Nephron (organoid): ENCODE data around the gene CACNA1I.

Experiments
- H3K27ac Mint-ChIP-seq, 3 experiments: 2 replicates each; pipeline ENCODE4 v1.8.0; 2020; ENCODE audit warnings: mixed read lengths in 3 of 3, mild to moderate bottlenecking in 2 of 3, moderate library complexity in 1 of 3
- H3K27me3 Mint-ChIP-seq: 2 replicates; pipeline ENCODE4 v1.8.0; 2021; ENCODE audit warnings: low read depth, mild to moderate bottlenecking, moderate library complexity, mixed read lengths
- H3K36me3 Mint-ChIP-seq: 2 replicates; pipeline ENCODE4 v1.8.0; 2020; ENCODE audit warnings: low read depth, mixed read lengths
- H3K4me1 Mint-ChIP-seq: 2 replicates; pipeline ENCODE4 v1.8.0; 2020; ENCODE audit warnings: mixed read lengths
- H3K4me3 Mint-ChIP-seq, 3 experiments: 2 replicates each; pipeline ENCODE4 v1.8.0; 2020; ENCODE audit warnings: mild to moderate bottlenecking in 3 of 3, mixed read lengths in 3 of 3, moderate library complexity in 2 of 3
- H3K9me3 Mint-ChIP-seq: 2 replicates; pipeline ENCODE4 v1.8.0; 2020; ENCODE audit warnings: mixed read lengths
- TF ChIP-seq, protein P1 (sequence below), 3 experiments: fragments of 200-600 bp; sonication (generic); IDR thresholded peaks; one replicate each; pipeline ENCODE4 v1.5.0; 2021; ENCODE audit warnings: antibody characterized with exemption in 3 of 3; ENCODE audit not compliant: unreplicated experiment in 3 of 3

Gene CACNA1I

DNA sequence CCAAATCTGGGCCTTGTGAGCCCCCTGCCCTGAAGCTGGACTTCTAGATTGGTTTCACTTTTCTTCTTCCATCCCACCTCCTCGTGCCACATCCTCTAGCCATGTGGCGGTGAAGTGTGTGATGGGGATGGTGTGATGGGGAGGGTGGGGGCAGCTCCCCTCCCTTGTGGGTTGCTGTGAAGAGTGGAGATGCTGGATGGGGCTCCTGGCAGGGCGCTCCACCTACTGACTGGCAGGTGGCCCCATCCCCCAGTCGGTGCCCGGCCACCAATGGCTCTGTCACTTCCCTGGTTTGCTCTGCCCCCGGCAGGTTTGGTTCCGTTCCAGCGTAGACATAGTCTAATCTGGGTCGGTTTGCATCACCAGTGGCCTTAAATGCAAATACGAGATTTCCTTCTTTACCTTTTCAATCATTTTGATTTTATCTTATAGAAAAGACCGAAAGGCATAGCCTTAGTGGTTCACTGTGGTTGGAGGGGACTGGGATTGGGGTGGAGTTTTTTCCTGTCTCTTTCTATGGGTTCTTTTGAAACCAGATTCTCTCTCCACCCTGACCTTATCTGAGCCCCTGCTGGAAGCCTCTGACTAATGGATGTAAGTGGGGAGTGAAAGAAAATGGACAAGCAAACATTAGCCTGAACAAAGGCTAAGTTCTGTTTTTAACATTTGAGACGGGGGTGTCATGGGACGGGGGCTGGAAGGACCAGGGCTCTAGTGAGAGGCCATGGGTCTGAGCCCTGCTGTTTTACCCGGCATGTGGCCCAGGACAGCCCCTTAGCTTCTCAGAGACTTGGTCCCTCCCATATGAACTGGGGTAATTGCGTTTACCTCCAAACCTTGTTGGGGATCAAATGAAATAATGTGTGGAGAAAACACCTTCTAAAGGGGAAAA lies 149.3 kb downstream of the CACNA1I start:
- Mint-ChIP-seq H3K36me3 (no peaks in the 10 kb centered on the region), H3K4me1 (peaks cover 19% of the 10 kb centered on the region), H3K9me3 (no peaks in the 10 kb centered on the region), H3K4me3 (no peak overlapping the region), H3K27me3 (peaks cover 37% of the 10 kb centered on the region), H3K27ac (no peak overlapping the region)
- TF ChIP-seq, protein P1, sequence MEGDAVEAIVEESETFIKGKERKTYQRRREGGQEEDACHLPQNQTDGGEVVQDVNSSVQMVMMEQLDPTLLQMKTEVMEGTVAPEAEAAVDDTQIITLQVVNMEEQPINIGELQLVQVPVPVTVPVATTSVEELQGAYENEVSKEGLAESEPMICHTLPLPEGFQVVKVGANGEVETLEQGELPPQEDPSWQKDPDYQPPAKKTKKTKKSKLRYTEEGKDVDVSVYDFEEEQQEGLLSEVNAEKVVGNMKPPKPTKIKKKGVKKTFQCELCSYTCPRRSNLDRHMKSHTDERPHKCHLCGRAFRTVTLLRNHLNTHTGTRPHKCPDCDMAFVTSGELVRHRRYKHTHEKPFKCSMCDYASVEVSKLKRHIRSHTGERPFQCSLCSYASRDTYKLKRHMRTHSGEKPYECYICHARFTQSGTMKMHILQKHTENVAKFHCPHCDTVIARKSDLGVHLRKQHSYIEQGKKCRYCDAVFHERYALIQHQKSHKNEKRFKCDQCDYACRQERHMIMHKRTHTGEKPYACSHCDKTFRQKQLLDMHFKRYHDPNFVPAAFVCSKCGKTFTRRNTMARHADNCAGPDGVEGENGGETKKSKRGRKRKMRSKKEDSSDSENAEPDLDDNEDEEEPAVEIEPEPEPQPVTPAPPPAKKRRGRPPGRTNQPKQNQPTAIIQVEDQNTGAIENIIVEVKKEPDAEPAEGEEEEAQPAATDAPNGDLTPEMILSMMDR (IDR thresholded peaks at IDR 0.05; ENCODE audit: unreplicated experiment in 3 of 3): no peak

- no peaks in the 10 kb centered on the region for H3K9me3 Mint-ChIP-seq
- H3K36me3 Mint-ChIP-seq: no peaks in the 10 kb centered on the region
- no peak overlapping the region for H3K4me3 Mint-ChIP-seq
- no peak overlapping the region for H3K27ac Mint-ChIP-seq
- peaks cover 42% of the 10 kb centered on the region for H3K27me3 Mint-ChIP-seq
- TF ChIP-seq, protein P1 (IDR thresholded peaks at IDR 0.05; ENCODE audit: unreplicated experiment in 3 of 3): no peak
- peaks cover 27% of the 10 kb centered on the region for H3K4me1 Mint-ChIP-seq
Measured at GRCh38 chr22:39721206-39722031, 150.9 kb downstream of the CACNA1I start.

GRCh38 chr22:39722032-39722325 lies 151.4 kb downstream of the CACNA1I start:
- peaks cover 27% of the 10 kb centered on the region for H3K4me1 Mint-ChIP-seq
- TF ChIP-seq, protein P1 (IDR thresholded peaks at IDR 0.05; ENCODE audit: unreplicated experiment in 3 of 3): no peak
- no peaks in the 10 kb centered on the region for H3K36me3 Mint-ChIP-seq
- no peaks in the 10 kb centered on the region for H3K9me3 Mint-ChIP-seq
- H3K27me3 Mint-ChIP-seq: peaks cover 42% of the 10 kb centered on the region
- no peak overlapping the region for H3K4me3 Mint-ChIP-seq
- no peak overlapping the region for H3K27ac Mint-ChIP-seq

- no peaks in the 10 kb centered on the region for H3K36me3 Mint-ChIP-seq
- TF ChIP-seq, protein P1 (IDR thresholded peaks at IDR 0.05; ENCODE audit: unreplicated experiment in 3 of 3): no peak
- H3K27ac Mint-ChIP-seq: no peak overlapping the region
- H3K4me1 Mint-ChIP-seq: peaks cover 28% of the 10 kb centered on the region
- no peaks in the 10 kb centered on the region for H3K9me3 Mint-ChIP-seq
- H3K27me3 Mint-ChIP-seq: peaks cover 41% of the 10 kb centered on the region
- no peak overlapping the region for H3K4me3 Mint-ChIP-seq
Measured at GRCh38 chr22:39722501-39722900, 151.9 kb downstream of the CACNA1I start.

DNA sequence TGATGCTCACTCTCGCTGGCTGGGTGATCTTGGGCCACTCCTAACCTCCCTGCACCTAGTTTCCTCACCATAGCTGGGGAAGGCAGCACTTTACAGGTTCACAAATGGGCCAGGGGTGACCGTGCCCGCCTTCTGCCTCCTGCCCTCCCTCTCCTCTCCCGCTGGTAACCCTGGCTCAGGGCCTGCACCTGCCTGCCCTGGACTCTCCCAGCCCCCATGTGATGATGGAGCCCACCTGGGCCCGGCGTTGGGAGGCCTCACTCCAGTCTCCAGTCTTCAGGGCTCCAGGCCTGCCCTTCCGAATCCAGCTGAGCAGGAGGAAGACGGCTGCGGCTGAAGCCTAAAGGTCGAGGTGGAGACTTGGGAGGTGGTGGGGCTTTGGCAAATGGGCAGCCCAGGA lies 152.9 kb downstream of the CACNA1I start:
- H3K27me3 Mint-ChIP-seq: peaks cover 42% of the 10 kb centered on the region
- H3K4me3 Mint-ChIP-seq: no peak overlapping the region
- H3K27ac Mint-ChIP-seq: no peak overlapping the region
- H3K4me1 Mint-ChIP-seq: peaks cover 29% of the 10 kb centered on the region
- no peaks in the 10 kb centered on the region for H3K36me3 Mint-ChIP-seq
- TF ChIP-seq, protein P1 (IDR thresholded peaks at IDR 0.05; ENCODE audit: unreplicated experiment in 3 of 3): no peak
- no peaks in the 10 kb centered on the region for H3K9me3 Mint-ChIP-seq
